ENCODE results near the gene CNN3.

- TF ChIP-seq CTCF (IDR thresholded peaks at IDR 0.05) (no peak), POLR2A (IDR thresholded peaks at IDR 0.05) (no peak)
Measured at GRCh38 chr1:94952539-94952938, 25.6 kb upstream of the CNN3 start.
